Left hindlimb (tissue), 1 donor: ENCODE results near the gene UCHL5.

Experiments used
- DNase-seq: peaks from one replicate; pipeline ENCODE4 v3.0.0-alpha.2; 2018

The UCHL5 gene

GRCh38 chr1:193059282-193060114 lies at the start of gene UCHL5, which contains the start of gene RO60:
Gene UCHL5, minus strand, starts transcription at chr1:193059360. Its CDS starts 100 bp downstream, at chr1:193059260.
Gene RO60, plus strand, starts transcription at chr1:193059612. Its CDS starts 9,443 bp downstream, at chr1:193069055.
- peak; percentile 97 for DNase-seq

- DNase-seq = no peak
These were observed 49.3 kb upstream of the UCHL5 start for GRCh38 chr1:193108471-193108870.

GRCh38 chr1:193105821-193106177 lies 46.6 kb upstream of the UCHL5 start:
- no peak for DNase-seq

- peak; percentile 93 for DNase-seq
These were observed 46.0 kb upstream of the UCHL5 start, which contains the start of gene GLRX2 for GRCh38 chr1:193104907-193105820. Gene GLRX2, minus strand, starts transcription at chr1:193105414. Its CDS starts 32 bp downstream, at chr1:193105382.

- peak; percentile 53 for DNase-seq
These were observed 45.3 kb upstream of the UCHL5 start for GRCh38 chr1:193104502-193104906.

- DNase-seq = no peak
These were observed 44.8 kb upstream of the UCHL5 start for GRCh38 chr1:193103759-193104501.

GRCh38 chr1:193102662-193103061 lies 43.5 kb upstream of the UCHL5 start:
- no peak for DNase-seq

- no peak for DNase-seq
These were observed 35.0 kb upstream of the UCHL5 start for GRCh38 chr1:193094112-193094511.

- no peak for DNase-seq
These were observed 31.7 kb upstream of the UCHL5 start for GRCh38 chr1:193090865-193091264.

- no peak for DNase-seq
These were observed 28.7 kb upstream of the UCHL5 start for GRCh38 chr1:193087893-193088292.

GRCh38 chr1:193086342-193086741 lies 27.2 kb upstream of the UCHL5 start:
- DNase-seq = no peak

GRCh38 chr1:193085263-193085662 lies 26.1 kb upstream of the UCHL5 start:
- DNase-seq = no peak

GRCh38 chr1:193083365-193084088 lies 24.4 kb upstream of the UCHL5 start:
- no peak for DNase-seq

- DNase-seq = no peak
These were observed 20.0 kb upstream of the UCHL5 start for GRCh38 chr1:193079187-193079586.

GRCh38 chr1:193077991-193078390 lies 18.8 kb upstream of the UCHL5 start:
- DNase-seq = no peak

GRCh38 chr1:193070942-193071341 lies 11.8 kb upstream of the UCHL5 start:
- no peak for DNase-seq

GRCh38 chr1:193070386-193070753 lies 11.2 kb upstream of the UCHL5 start:
- no peak for DNase-seq

GRCh38 chr1:193069748-193070385 lies 10.7 kb upstream of the UCHL5 start:
- DNase-seq = no peak

GRCh38 chr1:193068013-193068412 lies 8.9 kb upstream of the UCHL5 start:
- DNase-seq = no peak

GRCh38 chr1:193066606-193067005 lies 7.4 kb upstream of the UCHL5 start:
- DNase-seq = no peak

GRCh38 chr1:193065954-193066353 lies 6.8 kb upstream of the UCHL5 start:
- no peak for DNase-seq
